Astrocyte of the cerebellum (primary cell): ENCODE measurements around the gene MAML2.
A peak's percentile ranks its signal among the peaks of the same experiment; 100 is the strongest.

Experiments
- DNase-seq: peaks from one replicate; pipeline ENCODE4 v3.0.0-alpha.2; 2011; ENCODE audit warnings: low read depth
- H3K4me3 ChIP-seq: 2 replicates; pipeline ENCODE4 v1.5.1; 2011; ENCODE audit warnings: mild to moderate bottlenecking, low read depth, low read length, moderate library complexity
- CTCF ChIP-seq: IDR thresholded peaks from 2 replicates; pipeline ENCODE4 v1.5.1; 2012; ENCODE audit warnings: low read length, low read depth, moderate library complexity, mild to moderate bottlenecking; ENCODE audit errors: missing control alignments
- in situ Hi-C: cut with HindIII; loops from 2 replicates; pipeline ENCODE4 v1.10.0; 2017; ENCODE audit warnings: low sequenced_read_pairs

MAML2 gene

GRCh38 chr11:96361778-96362177, 18.8 kb upstream of the MAML2 start:
- DNase-seq = no peak
- TF ChIP-seq CTCF = no peak
- in situ Hi-C loops = no loop called here

GRCh38 chr11:96358321-96358720, 15.3 kb upstream of the MAML2 start:
- TF ChIP-seq CTCF = no peak
- in situ Hi-C loops = no loop called here
- no peak overlapping the region for H3K4me3 ChIP-seq
- DNase-seq = no peak

More at GRCh38 chr11:96361778-96362177, 18.8 kb upstream of the MAML2 start:
- H3K4me3 ChIP-seq = no peak overlapping the region

- TF ChIP-seq CTCF = no peak
- in situ Hi-C loops = no loop called here
- DNase-seq = no peak
- H3K4me3 ChIP-seq = no peak overlapping the region
These were observed 14.8 kb upstream of the MAML2 start for GRCh38 chr11:96357794-96358193.

- no peak for DNase-seq
- in situ Hi-C loops = no loop called here
- H3K4me3 ChIP-seq = no peak overlapping the region
- TF ChIP-seq CTCF = no peak
These were observed 13.9 kb upstream of the MAML2 start for GRCh38 chr11:96356848-96357247.

- DNase-seq = no peak
- H3K4me3 ChIP-seq = peak overlapping the region; percentile 81
- in situ Hi-C loops = no loop called here
- no peak for TF ChIP-seq CTCF
These were observed 708 bp downstream of the MAML2 start for GRCh38 chr11:96342014-96342960.

GRCh38 chr11:96341211-96342013, 1.6 kb downstream of the MAML2 start:
- peak; percentile 56 for TF ChIP-seq CTCF
- no peak for DNase-seq
- peak overlapping the region; percentile 81 for H3K4me3 ChIP-seq
- in situ Hi-C loops = no loop called here
